Endothelial cell of umbilical vein (primary cell): ENCODE data around the gene ABR. TPM values are rescaled to one million over a fixed set of nuclear protein-coding genes. Genes with fewer than 3 reads are reported as not detected.

Experiments used
- BruUV-seq: library from RNA; stranded (reverse); fragments of 400-500 nt; replicated peaks from 2 replicates; lab custom pipeline; 2021; lab: Mats Ljungman, UMichigan
- CTCF ChIA-PET: fragments of 300-600, 350-600 bp; sonication (Branson Sonifier 250); formaldehyde crosslinking; loops from one replicate; lab custom pipeline; 2021; ENCODE audit warnings: antibody characterized with exemption, inconsistent platforms; lab: Charles Lee
- POLR2A ChIA-PET: fragments of 300-600, 350-600 bp; sonication (Branson Sonifier 250); formaldehyde crosslinking; loops from one replicate; lab custom pipeline; 2021; ENCODE audit warnings: antibody characterized with exemption, inconsistent platforms; lab: Charles Lee
- DNase-seq: peaks from one replicate; pipeline ENCODE4 v3.0.0-alpha.2; 2011; ENCODE audit warnings: low read depth, low spot score
- FAIRE-seq: peaks from 2 replicates; lab custom pipeline; 2011; peaks lifted over from hg19 to GRCh38; lab: Jason Lieb, UNC
- H2AFZ ChIP-seq: 2 replicates; pipeline ENCODE4 v1.6.0; 2012; ENCODE audit warnings: low read depth, low read length, control low read depth, inconsistent platforms
- H3K27ac ChIP-seq: 2 replicates; pipeline ENCODE4 v1.5.1; 2011; ENCODE audit warnings: low read depth, mild to moderate bottlenecking, control low read depth, low read length, moderate library complexity; ENCODE audit not compliant: insufficient read depth
- H3K27me3 ChIP-seq, 2 experiments: 2 replicates each; pipeline versions ENCODE4 v1.6.0 to v1.6.1; 2011; ENCODE audit warnings: low read length in 2 of 2, mixed read lengths in 1 of 2; ENCODE audit not compliant: control insufficient read depth in 2 of 2, insufficient read depth in 2 of 2
- H3K36me3 ChIP-seq, 2 experiments: 2 replicates in 1 of 2; 3 replicates in 1 of 2; pipeline ENCODE4 v1.5.1; 2011; ENCODE audit warnings: low read length in 2 of 2, mild to moderate bottlenecking in 1 of 2, moderate library complexity in 1 of 2; ENCODE audit not compliant: control insufficient read depth in 2 of 2, insufficient read depth in 2 of 2; ENCODE audit errors: extremely low read depth in 1 of 2
- H3K4me1 ChIP-seq: 3 replicates; pipeline ENCODE4 v1.5.1; 2011; ENCODE audit warnings: mild to moderate bottlenecking, low read length; ENCODE audit not compliant: control insufficient read depth, insufficient read depth; ENCODE audit errors: extremely low read depth
- H3K4me2 ChIP-seq: 2 replicates; pipeline ENCODE4 v1.6.1; 2011; ENCODE audit warnings: low read length, control low read depth, mixed read lengths; ENCODE audit not compliant: insufficient read depth
- H3K4me3 ChIP-seq, 3 experiments: fragments of 200-600 bp in 1 of 3; sonication (generic), shearing (Covaris generic) in 1 of 3; replicated peaks in 1 of 3; 2 replicates each; pipeline ENCODE4 v1.5.1; 2011 to 2016; ENCODE audit warnings: control low read depth in 3 of 3, low read length in 3 of 3, mild to moderate bottlenecking in 2 of 3, inconsistent platforms in 1 of 3, low read depth in 1 of 3, moderate library complexity in 1 of 3; ENCODE audit not compliant: insufficient read depth in 1 of 3
- H3K79me2 ChIP-seq: 2 replicates; pipeline ENCODE4 v1.6.0; 2012; ENCODE audit warnings: low read length, inconsistent platforms; ENCODE audit not compliant: control insufficient read depth, insufficient read depth
- H3K9ac ChIP-seq: replicated peaks from 2 replicates; pipeline ENCODE3; 2011; ENCODE audit warnings: low read length, control low read depth; ENCODE audit not compliant: insufficient read depth; ENCODE audit errors: extremely low read depth
- H3K9me1 ChIP-seq: replicated peaks from 3 replicates; pipeline ENCODE4 v1.6.0; 2011; ENCODE audit warnings: mild to moderate bottlenecking, low read length; ENCODE audit not compliant: control insufficient read depth, insufficient read depth; ENCODE audit errors: extremely low read depth
- H3K9me3 ChIP-seq: replicated peaks from 2 replicates; pipeline ENCODE4 v1.5.1; 2012; ENCODE audit warnings: low read length, inconsistent platforms; ENCODE audit not compliant: control insufficient read depth, insufficient read depth
- H4K20me1 ChIP-seq: replicated peaks from 2 replicates; pipeline ENCODE3; 2011; ENCODE audit warnings: mild to moderate bottlenecking, low read length; ENCODE audit not compliant: control insufficient read depth, insufficient read depth; ENCODE audit errors: extremely low read depth
- CTCF ChIP-seq, 2 donors: IDR thresholded peaks; 1 replicate in 1 of 2; 2 replicates in 1 of 2; pipeline ENCODE4 v1.5.1; 2011; ENCODE audit warnings: low read length in 2 of 2, mild to moderate bottlenecking in 2 of 2, moderate library complexity in 2 of 2, control low read depth in 1 of 2, inconsistent platforms in 1 of 2, low read depth in 1 of 2; ENCODE audit not compliant: insufficient read depth in 1 of 2; ENCODE audit errors: extremely low read depth in 1 of 2
- EZH2 ChIP-seq: IDR thresholded peaks from 2 replicates; pipeline ENCODE4 v1.6.1; 2012; ENCODE audit warnings: borderline replicate concordance, low read depth, mild to moderate bottlenecking, moderate library complexity, low read length, inconsistent platforms; ENCODE audit not compliant: severe bottlenecking
- FOS ChIP-seq: IDR thresholded peaks from 2 replicates; pipeline ENCODE4 v1.6.1; 2011; ENCODE audit warnings: mild to moderate bottlenecking, low read length, moderate library complexity, borderline replicate concordance; ENCODE audit not compliant: insufficient read depth
- GATA2 ChIP-seq: IDR thresholded peaks from 2 replicates; pipeline ENCODE4 v1.7.0; 2011; ENCODE audit warnings: low read depth, mild to moderate bottlenecking, moderate library complexity, mixed read lengths, low read length; ENCODE audit not compliant: insufficient read length, insufficient read depth
- JUN ChIP-seq: IDR thresholded peaks from 2 replicates; pipeline ENCODE4 v1.6.1; 2011; ENCODE audit warnings: borderline replicate concordance, low read depth; ENCODE audit not compliant: insufficient read length, insufficient read depth
- MAX ChIP-seq: IDR thresholded peaks from 2 replicates; pipeline ENCODE4 v1.6.1; 2011; ENCODE audit not compliant: insufficient read depth, insufficient read length
- MYC ChIP-seq: IDR thresholded peaks from one replicate; pipeline ENCODE4 v1.6.1; 2011; ENCODE audit warnings: mild to moderate bottlenecking, low read depth, low read length
- POLR2A ChIP-seq: IDR thresholded peaks from 2 replicates; pipeline ENCODE4 v1.6.1; 2012; ENCODE audit warnings: low read depth, mild to moderate bottlenecking, control low read depth, low read length
- POLR2AphosphoS5 ChIP-seq: IDR thresholded peaks from 2 replicates; pipeline ENCODE4 v1.6.1; 2012; ENCODE audit warnings: low read depth, mild to moderate bottlenecking, control low read depth, low read length, moderate library complexity; ENCODE audit not compliant: insufficient read depth
- dilution Hi-C: fragments of 300-500 bp; cut with MboI; formaldehyde crosslinking; loops from one replicate; pipeline ENCODE4 v1.15.0; 2019; ENCODE audit warnings: low sequenced_read_pairs; ENCODE audit not compliant: extremely low pct_ligation_motif_present
- intact Hi-C: fragments of 100-400 bp; cut with micrococcal nuclease; formaldehyde crosslinking; loops from one replicate; pipeline ENCODE4 v1.10.0; 2022
- polyA plus RNA-seq, 4 experiments: library from polyadenylated mRNA; depleted of rRNA in 3 of 4; stranded (reverse) in 3 of 4; unstranded in 1 of 4; fragments of >200 nt; gene quantifications; 2 replicates each; pipeline versions ENCODE4 v1.2.1 to v1.2.3, GENCODE V29; 2011 to 2012; ENCODE audit warnings: missing spikeins in 1 of 4
- total RNA-seq: library from RNA; stranded (reverse); gene quantifications from 2 replicates; pipeline ENCODE4 v1.2.3, GENCODE V29; 2021

Gene ABR
- total and polyA plus RNA-seq, 2 donors (not counting 3 experiments of a cell fraction or from before 2014, with no cell fraction given), result 83.5 to 96.8 TPM

GRCh38 chr17:1136748-1137147 is 43.0 kb downstream of the ABR start:
- H3K9me3 ChIP-seq, result no peaks in the 10 kb centered on the region
- no peak overlapping the region for H3K27ac ChIP-seq
- H3K9me1 ChIP-seq, result no peaks in the 10 kb centered on the region
- H3K27me3 ChIP-seq, result no peaks in the 10 kb centered on the region
- intact Hi-C loops, result no loop called here
- ChIA-PET POLR2A (no interaction called here), CTCF (interaction anchor here (1.6 to 3.0 kb wide), 4 partner anchors 11 to 78 kb away, joined by 4 to 18 read pairs (median 13); no protein-coding TSS in a partner anchor)
- no peak overlapping the region for H2AFZ ChIP-seq
- no peaks in the 10 kb centered on the region for H3K79me2 ChIP-seq
- FAIRE-seq, result no peak
- dilution Hi-C loops, result no loop called here
- no TSS peak for BruUV-seq
- no peak overlapping the region for H3K4me2 ChIP-seq
- TF ChIP-seq POLR2AphosphoS5 (no peak), MYC (no peak), POLR2A (no peak), CTCF (IDR thresholded peaks at IDR 0.05; ENCODE audit: extremely low read depth in 1 of 2, insufficient read depth in 1 of 2, low read depth in 1 of 2, low read length in 2 of 2) (no peak), EZH2 (no peak), MAX (no peak), GATA2 (no peak), FOS (no peak), JUN (no peak)
- no peaks in the 10 kb centered on the region for H3K36me3 ChIP-seq
- no peaks in the 10 kb centered on the region for H4K20me1 ChIP-seq
- no peak overlapping the region for H3K4me3 ChIP-seq
- DNase-seq, result no peak
- H3K9ac ChIP-seq, result no peak overlapping the region
- H3K4me1 ChIP-seq, result peaks cover 8% of the 10 kb centered on the region
